GM12891 (cell line): ENCODE results near the gene TSEN2.

Experiments
- PAX5 ChIP-seq: IDR thresholded peaks from 2 replicates; pipeline ENCODE4 v1.6.1; 2011; ENCODE audit warnings: low read length, moderate library complexity, mild to moderate bottlenecking; ENCODE audit not compliant: insufficient read depth, severe bottlenecking
- POLR2A ChIP-seq: IDR thresholded peaks from 2 replicates; pipeline ENCODE4 v1.6.1; 2011; ENCODE audit warnings: low read depth, low read length, control low read depth
- POLR2AphosphoS5 ChIP-seq: IDR thresholded peaks from 2 replicates; pipeline ENCODE4 v1.6.1; 2011; ENCODE audit warnings: low read depth, low read length, control low read depth
- POU2F2 ChIP-seq: IDR thresholded peaks from 2 replicates; pipeline ENCODE4 v1.6.1; 2011; ENCODE audit warnings: low read depth, mild to moderate bottlenecking, control low read depth, low read length, moderate library complexity
- SPI1 ChIP-seq: IDR thresholded peaks from 2 replicates; pipeline ENCODE4 v1.6.1; 2011; ENCODE audit warnings: low read depth, low read length, control low read depth
- TAF1 ChIP-seq: IDR thresholded peaks from 2 replicates; pipeline ENCODE4 v1.6.1; 2011; ENCODE audit warnings: low read depth, low read length, control low read depth

- TF ChIP-seq POLR2A, result no peak
- TF ChIP-seq POLR2AphosphoS5, result no peak
- no peak for TF ChIP-seq TAF1
- TF ChIP-seq SPI1, result no peak
- no peak for TF ChIP-seq PAX5
- TF ChIP-seq POU2F2, result no peak
Measured at GRCh38 chr3:12574131-12574530, 89.9 kb downstream of the TSEN2 start.
